A673 (cell line): ENCODE results near the gene ECI1. TPM values are rescaled to one million over a fixed set of nuclear protein-coding genes. Genes with fewer than 3 reads are reported as not detected.

Source experiments
- BruUV-seq: library from RNA; stranded (reverse); fragments of 400-500 nt; replicated peaks from 2 replicates; lab custom pipeline; 2021; lab: Mats Ljungman, UMichigan
- CTCF ChIA-PET: fragments of 300-600 bp; sonication (Branson Sonifier 250); formaldehyde crosslinking; loops from one replicate; lab custom pipeline; 2022; ENCODE audit warnings: antibody characterized with exemption; lab: Charles Lee
- POLR2A ChIA-PET: fragments of 300-600 bp; sonication (Branson Sonifier 250); formaldehyde crosslinking; loops from one replicate; lab custom pipeline; 2022; ENCODE audit warnings: antibody characterized with exemption; ENCODE audit not compliant: low non-redundant PET; lab: Charles Lee
- DNase-seq: peaks from one replicate; pipeline ENCODE4 v3.0.0-alpha.2; 2015; ENCODE audit warnings: low spot score
- H3K27ac ChIP-seq: fragments of 200-600 bp; sonication (generic); 2 replicates; pipeline ENCODE4 v1.5.1; 2016; ENCODE audit warnings: mixed run types, low read depth, mild to moderate bottlenecking, mixed read lengths, antibody characterized with exemption, low read length; ENCODE audit not compliant: poor library complexity, severe bottlenecking
- H3K27me3 ChIP-seq: fragments of 200-600 bp; sonication (generic); replicated peaks from 2 replicates; pipeline ENCODE4 v1.6.1; 2017; ENCODE audit warnings: mixed run types, low read depth, mild to moderate bottlenecking, mixed read lengths, antibody characterized with exemption, low read length; ENCODE audit not compliant: insufficient read depth, poor library complexity
- H3K36me3 ChIP-seq: fragments of 200-600 bp; sonication (generic); 2 replicates; pipeline ENCODE4 v1.6.1; 2016; ENCODE audit warnings: mixed run types, mild to moderate bottlenecking, mixed read lengths, antibody characterized with exemption, low read length; ENCODE audit not compliant: insufficient read depth, poor library complexity, severe bottlenecking
- H3K4me1 ChIP-seq: fragments of 200-600 bp; sonication (generic); 2 replicates; pipeline ENCODE4 v1.6.1; 2017; ENCODE audit warnings: mixed run types, mild to moderate bottlenecking, mixed read lengths, antibody characterized with exemption, low read length; ENCODE audit not compliant: insufficient read depth, poor library complexity, severe bottlenecking
- H3K4me3 ChIP-seq: fragments of 200-600 bp; sonication (generic); 2 replicates; pipeline ENCODE4 v1.5.1; 2016; ENCODE audit warnings: low read depth, mixed run types, mild to moderate bottlenecking, mixed read lengths, low read length; ENCODE audit not compliant: poor library complexity, severe bottlenecking
- H3K9me3 ChIP-seq: fragments of 200-600 bp; sonication (generic); 2 replicates; pipeline ENCODE4 v1.6.1; 2016; ENCODE audit warnings: mixed run types, low read depth, mild to moderate bottlenecking, mixed read lengths, antibody characterized with exemption, low read length; ENCODE audit not compliant: poor library complexity, severe bottlenecking
- EZH2 ChIP-seq: fragments of 200-600 bp; sonication (generic); IDR thresholded peaks from 2 replicates; pipeline ENCODE4 v1.6.1; 2017; ENCODE audit warnings: borderline replicate concordance, low read depth, mild to moderate bottlenecking, mixed read lengths, antibody characterized with exemption, low read length; ENCODE audit not compliant: poor library complexity, severe bottlenecking
- intact Hi-C: fragments of 100-400 bp; cut with micrococcal nuclease; formaldehyde crosslinking; loops from one replicate; pipeline ENCODE4 v1.10.0; 2022; ENCODE audit not compliant: unreplicated experiment
- total RNA-seq: library from RNA; stranded (reverse); gene quantifications from 2 replicates; pipeline ENCODE4 v1.2.3, GENCODE V29; 2021
- TF ChIP-seq, protein P1 (sequence below): fragments of 300-800, 200-600 bp; sonication (generic); conservative IDR thresholded peaks from 2 replicates; pipeline ENCODE4 v1.5.1; 2017; ENCODE audit warnings: low read depth, mild to moderate bottlenecking, antibody characterized with exemption, low read length, moderate library complexity, mixed read lengths

ECI1 gene
- total RNA-seq, 1 experiment from 2014 or later: 55.3 TPM

- ChIA-PET POLR2A (interaction anchor here (0.5 kb wide), 1 partner anchor 125 kb away, joined by 3 read pairs; the partner anchor contains the start of gene TRAF7), CTCF (no interaction called here)
- DNase-seq: no peak
- Histone ChIP-seq H3K36me3 (no peaks in the 10 kb centered on the region), H3K27ac (no peak overlapping the region), H3K4me1 (no peaks in the 10 kb centered on the region), H3K4me3 (no peak overlapping the region), H3K9me3 (no peaks in the 10 kb centered on the region), H3K27me3 (no peaks in the 10 kb centered on the region)
- intact Hi-C loops: no loop called here
- no peak for TF ChIP-seq EZH2
- TF ChIP-seq, protein P1, sequence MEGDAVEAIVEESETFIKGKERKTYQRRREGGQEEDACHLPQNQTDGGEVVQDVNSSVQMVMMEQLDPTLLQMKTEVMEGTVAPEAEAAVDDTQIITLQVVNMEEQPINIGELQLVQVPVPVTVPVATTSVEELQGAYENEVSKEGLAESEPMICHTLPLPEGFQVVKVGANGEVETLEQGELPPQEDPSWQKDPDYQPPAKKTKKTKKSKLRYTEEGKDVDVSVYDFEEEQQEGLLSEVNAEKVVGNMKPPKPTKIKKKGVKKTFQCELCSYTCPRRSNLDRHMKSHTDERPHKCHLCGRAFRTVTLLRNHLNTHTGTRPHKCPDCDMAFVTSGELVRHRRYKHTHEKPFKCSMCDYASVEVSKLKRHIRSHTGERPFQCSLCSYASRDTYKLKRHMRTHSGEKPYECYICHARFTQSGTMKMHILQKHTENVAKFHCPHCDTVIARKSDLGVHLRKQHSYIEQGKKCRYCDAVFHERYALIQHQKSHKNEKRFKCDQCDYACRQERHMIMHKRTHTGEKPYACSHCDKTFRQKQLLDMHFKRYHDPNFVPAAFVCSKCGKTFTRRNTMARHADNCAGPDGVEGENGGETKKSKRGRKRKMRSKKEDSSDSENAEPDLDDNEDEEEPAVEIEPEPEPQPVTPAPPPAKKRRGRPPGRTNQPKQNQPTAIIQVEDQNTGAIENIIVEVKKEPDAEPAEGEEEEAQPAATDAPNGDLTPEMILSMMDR: no peak
- BruUV-seq: no TSS peak
Measured at GRCh38 chr16:2280461-2280860, 29.1 kb upstream of the ECI1 start.

- H3K27ac ChIP-seq: no peak overlapping the region
- intact Hi-C loops: no loop called here
- no TSS peak for BruUV-seq
- H3K9me3 ChIP-seq: no peaks in the 10 kb centered on the region
- DNase-seq: no peak
- no peak for TF ChIP-seq EZH2
- TF ChIP-seq, protein P1: no peak
- no peaks in the 10 kb centered on the region for H3K27me3 ChIP-seq
- H3K4me3 ChIP-seq: no peak overlapping the region
- no peaks in the 10 kb centered on the region for H3K4me1 ChIP-seq
- POLR2A ChIA-PET: interaction anchor here (0.6 kb wide), 1 partner anchor 706 kb away, joined by 4 read pairs; no protein-coding TSS in a partner anchor
- CTCF ChIA-PET: no interaction called here
- no peaks in the 10 kb centered on the region for H3K36me3 ChIP-seq
Measured at GRCh38 chr16:2278956-2279800, 27.8 kb upstream of the ECI1 start.

- ChIA-PET POLR2A (no interaction called here), CTCF (no interaction called here)
- Histone ChIP-seq H3K36me3 (no peaks in the 10 kb centered on the region), H3K4me1 (no peaks in the 10 kb centered on the region), H3K4me3 (no peak overlapping the region), H3K9me3 (no peaks in the 10 kb centered on the region), H3K27ac (no peak overlapping the region), H3K27me3 (no peaks in the 10 kb centered on the region)
- DNase-seq: no peak
- BruUV-seq: no TSS peak
- intact Hi-C loops: no loop called here
- TF ChIP-seq, protein P1: peak; percentile 22; the same call in 1 of the 2 replicates
- TF ChIP-seq EZH2: no peak
Measured at GRCh38 chr16:2278272-2278608, 26.9 kb upstream of the ECI1 start.
